ENCODE data around the gene CPD.

Gene CPD

GRCh38 chr17:30519166-30519565 is 140.4 kb downstream of the CPD start:
- DNase-seq, result no peak

Measured in CD4-positive, alpha-beta T cell treated with Interleukin-4 for 4 hours (primary cell).